Stomach (tissue), 4 donors: ENCODE results near the gene MTHFSD.

ENCODE experiments used
- CTCF ChIP-seq, 7 experiments: fragments of 450-650 bp in 4 of 7; fragments of 200-600 bp in 3 of 7; sonication (generic) in 3 of 7; IDR thresholded peaks; one replicate each; pipeline ENCODE4 v1.5.1; 2016 to 2019; ENCODE audit warnings: antibody characterized with exemption in 7 of 7, control low read depth in 2 of 7, mild to moderate bottlenecking in 1 of 7
- EP300 ChIP-seq: sonication (generic); formaldehyde crosslinking; IDR thresholded peaks from one replicate; pipeline ENCODE4 v1.6.1; 2017; ENCODE audit warnings: antibody characterized with exemption
- POLR2A ChIP-seq, 4 donors: fragments of 450-650 bp; IDR thresholded peaks; one replicate each; pipeline ENCODE4 v1.6.1; 2016; ENCODE audit warnings: antibody characterized with exemption in 4 of 4, control low read depth in 2 of 4, mild to moderate bottlenecking in 1 of 4, moderate library complexity in 1 of 4
- POLR2AphosphoS5 ChIP-seq, 3 donors: sonication (generic); formaldehyde crosslinking; IDR thresholded peaks; one replicate each; pipeline ENCODE4 v1.6.1; 2016; ENCODE audit warnings: antibody characterized with exemption in 3 of 3

DNA sequence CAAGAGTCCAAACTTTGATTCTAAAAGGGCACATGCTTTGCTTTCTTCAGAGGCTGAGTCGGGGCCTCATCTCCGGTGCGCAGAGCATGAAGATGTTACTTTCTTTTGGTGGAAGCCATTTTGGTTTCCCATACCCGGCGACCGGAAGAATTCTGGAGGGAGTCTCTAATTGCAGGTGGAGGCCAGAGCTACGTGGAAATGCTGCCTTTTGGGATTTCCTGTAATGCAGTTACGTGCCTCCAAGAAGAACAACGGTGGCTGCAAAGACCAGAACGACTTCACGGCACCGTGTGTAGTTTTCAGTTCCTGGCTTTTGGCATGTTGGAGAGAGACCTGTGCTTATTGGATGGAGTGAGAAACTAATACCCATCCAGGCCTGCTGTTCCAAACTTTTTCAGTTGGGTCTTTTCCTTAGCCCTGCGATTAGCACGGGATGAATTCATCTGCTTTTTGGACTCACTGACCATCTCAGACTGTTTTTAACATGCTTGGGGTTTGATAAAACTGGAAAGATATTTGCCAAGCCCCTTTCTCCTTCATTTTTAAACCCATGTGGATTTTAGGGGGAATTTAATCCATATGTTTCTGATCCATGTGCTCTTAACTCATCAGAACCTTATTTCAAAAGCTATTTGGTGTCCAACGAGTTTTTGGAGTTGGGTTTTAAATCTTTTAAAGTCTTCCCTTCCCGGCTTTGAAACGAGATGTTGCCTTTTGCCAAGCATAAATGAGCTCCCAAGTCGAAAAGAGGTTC, 42.3 kb upstream of the MTHFSD start:
- TF ChIP-seq POLR2A (IDR thresholded peaks at IDR 0.05) (no peak), CTCF (IDR thresholded peaks at IDR 0.05) (no peak), POLR2AphosphoS5 (IDR thresholded peaks at IDR 0.05) (no peak), EP300 (no peak)
